GM18502 (cell line): Measurements from ENCODE around the gene CLCN6.

Experiments
- ATAC-seq: cut with Tn5 transposase; IDR thresholded peaks from one replicate; pipeline ENCODE4 v1.9.1; 2021; ENCODE audit warnings: mild to moderate bottlenecking; ENCODE audit not compliant: unreplicated experiment, poor library complexity

The CLCN6 gene

GRCh38 chr1:11847667-11848372 lies 41.8 kb downstream of the CLCN6 start, which contains the start of gene NPPA:
Gene NPPA, minus strand, starts transcription at chr1:11847783. Its CDS starts 99 bp downstream, at chr1:11847684.
- ATAC-seq: no peak

DNA sequence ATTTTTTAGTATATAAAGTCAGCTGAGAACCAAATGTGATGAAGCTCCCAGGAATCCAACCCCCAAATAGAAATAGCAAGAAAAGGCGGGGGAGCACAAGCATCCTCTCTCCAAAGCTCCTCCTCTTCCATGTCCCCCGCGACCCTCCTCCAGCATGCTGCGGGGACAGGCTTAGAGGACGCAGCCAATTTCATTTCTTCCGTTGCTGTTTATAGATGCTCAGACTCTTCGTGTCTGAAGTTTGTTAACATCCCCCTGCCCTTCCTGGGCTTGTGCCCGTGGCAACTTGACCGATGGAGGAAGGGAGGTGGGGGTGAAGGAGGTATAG lies 42.3 kb downstream of the CLCN6 start:
- ATAC-seq: no peak

DNA sequence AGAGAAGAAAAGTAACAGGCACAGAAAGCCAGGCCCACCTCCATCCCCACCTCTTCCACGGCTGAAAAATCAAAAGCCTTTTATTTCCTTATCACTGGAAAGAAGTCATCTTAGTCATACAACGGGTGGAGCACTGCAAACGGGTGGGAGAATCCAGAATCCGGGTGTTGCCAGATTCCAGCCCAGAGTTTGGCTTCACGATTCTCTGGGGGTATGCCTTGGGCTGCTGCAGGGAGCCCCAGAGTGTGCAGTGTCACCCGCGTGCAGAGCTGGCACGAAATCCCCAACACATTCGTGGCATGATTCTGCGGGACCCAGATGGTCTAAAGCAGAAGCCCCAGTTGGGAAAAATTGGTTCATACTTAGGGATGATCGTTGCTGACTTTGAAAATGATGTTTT lies 44.2 kb downstream of the CLCN6 start:
- ATAC-seq: no peak

DNA sequence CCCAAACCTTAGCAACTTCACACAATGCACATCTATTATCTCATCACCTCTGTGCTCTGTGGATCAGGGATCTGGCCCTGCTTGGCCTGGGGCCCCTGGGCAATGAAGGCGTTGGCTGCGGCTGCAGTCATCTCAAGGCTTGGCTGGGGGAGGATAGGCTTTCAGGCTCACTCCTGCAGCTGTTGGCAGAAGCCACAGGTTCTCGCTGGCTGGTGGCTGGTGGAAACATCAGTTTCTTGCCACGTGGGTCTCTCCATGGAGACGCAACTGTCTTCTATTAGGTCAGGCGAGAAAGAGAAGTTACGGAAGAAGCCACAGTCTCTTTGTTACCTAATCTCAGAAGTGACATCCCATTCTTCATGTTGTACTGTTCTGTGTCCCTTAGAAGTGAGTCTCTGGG lies 45.2 kb downstream of the CLCN6 start:
- ATAC-seq: no peak

- ATAC-seq: no peak
Observed at GRCh38 chr1:11854519-11854918, 48.5 kb downstream of the CLCN6 start.

DNA sequence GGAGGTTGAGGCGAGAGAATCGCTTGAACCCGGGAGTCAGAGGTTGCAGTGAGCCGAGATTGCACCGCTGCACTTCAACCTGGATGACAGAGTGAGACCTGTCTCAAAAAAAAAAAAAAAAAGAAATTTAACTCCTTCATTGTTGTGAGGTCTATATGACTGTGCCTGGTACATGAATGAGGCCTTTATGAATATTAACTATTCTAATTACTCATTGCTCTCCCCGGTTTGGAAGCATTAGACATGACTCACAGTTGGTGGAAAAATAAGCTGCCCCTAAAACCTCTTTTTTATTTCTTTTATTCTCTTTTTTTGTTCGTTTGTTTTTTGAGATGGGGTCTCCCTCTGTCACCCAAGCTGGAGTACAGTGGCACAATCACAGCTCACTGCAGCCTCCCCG lies 49.4 kb downstream of the CLCN6 start:
- no peak for ATAC-seq

DNA sequence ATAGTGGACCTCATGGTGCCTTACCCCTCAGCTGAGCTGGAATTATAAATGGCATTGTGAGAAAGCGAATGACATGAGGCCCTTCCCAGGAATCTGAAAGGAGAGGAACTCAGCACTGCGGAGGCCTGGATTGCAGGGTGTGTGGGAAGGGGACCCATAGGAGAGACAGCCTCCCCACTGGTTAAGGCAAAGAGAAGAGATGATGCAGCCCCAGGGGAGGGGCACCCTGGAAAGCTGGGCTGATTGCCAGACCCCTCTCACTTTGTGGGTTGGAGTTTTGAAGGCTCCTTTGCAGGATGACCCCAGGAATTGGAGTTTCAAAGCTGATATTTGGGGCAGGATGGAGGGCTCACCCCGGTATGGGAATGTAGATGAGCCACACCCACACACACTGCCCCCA lies 50.7 kb downstream of the CLCN6 start:
- no peak for ATAC-seq

- no peak for ATAC-seq
Observed at GRCh38 chr1:11857164-11857851, 51.3 kb downstream of the CLCN6 start.

GRCh38 chr1:11858158-11858557 lies 52.2 kb downstream of the CLCN6 start:
- no peak for ATAC-seq

- ATAC-seq: no peak
Observed at GRCh38 chr1:11858613-11858967, 52.6 kb downstream of the CLCN6 start, which contains the start of gene NPPB. Gene NPPB, minus strand, starts transcription at chr1:11858945. Its CDS starts 112 bp downstream, at chr1:11858833.

DNA sequence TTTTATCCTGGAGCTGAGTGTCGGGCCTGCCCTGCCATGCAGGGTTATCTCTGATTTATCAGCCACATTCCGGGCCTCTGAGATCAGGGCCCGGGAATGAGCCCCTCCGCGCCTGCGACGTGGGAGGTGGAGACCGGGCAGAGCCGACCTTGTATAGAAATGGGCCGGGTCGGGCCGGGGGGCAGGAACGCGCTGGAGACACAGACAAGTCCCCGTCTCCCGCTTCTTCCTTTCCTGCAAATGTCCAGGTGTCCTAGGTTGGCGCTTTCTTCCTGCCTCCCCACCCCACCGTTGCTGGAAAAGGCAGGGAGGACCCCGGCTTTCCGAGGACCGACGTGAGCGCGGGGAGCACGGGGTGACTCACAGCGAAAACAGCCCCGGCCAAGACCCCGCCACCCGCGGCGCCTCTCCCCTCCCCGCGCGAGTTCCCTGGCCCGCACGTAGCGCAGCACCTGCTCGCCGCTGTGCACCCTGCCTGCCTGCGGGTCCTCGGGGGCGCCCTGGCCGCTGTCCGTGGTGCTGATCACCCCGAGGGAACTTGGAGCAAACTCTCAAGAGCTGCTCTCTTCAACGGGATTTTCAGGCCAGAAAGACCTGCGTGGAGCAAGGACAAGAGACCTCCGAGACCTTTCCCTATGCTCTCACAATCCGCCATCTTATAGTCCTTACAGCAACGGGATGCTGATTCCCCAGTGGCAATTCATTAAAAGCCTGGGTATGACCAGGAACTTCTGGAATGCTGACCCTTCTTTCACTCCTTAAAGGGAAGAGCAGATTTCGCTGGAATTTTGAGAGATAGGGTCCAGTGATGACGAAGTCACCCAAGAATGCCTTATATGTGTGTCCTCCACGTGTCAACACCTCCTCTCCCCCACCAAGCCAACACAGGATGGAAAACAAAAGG lies 53.2 kb downstream of the CLCN6 start:
- ATAC-seq: no peak

DNA sequence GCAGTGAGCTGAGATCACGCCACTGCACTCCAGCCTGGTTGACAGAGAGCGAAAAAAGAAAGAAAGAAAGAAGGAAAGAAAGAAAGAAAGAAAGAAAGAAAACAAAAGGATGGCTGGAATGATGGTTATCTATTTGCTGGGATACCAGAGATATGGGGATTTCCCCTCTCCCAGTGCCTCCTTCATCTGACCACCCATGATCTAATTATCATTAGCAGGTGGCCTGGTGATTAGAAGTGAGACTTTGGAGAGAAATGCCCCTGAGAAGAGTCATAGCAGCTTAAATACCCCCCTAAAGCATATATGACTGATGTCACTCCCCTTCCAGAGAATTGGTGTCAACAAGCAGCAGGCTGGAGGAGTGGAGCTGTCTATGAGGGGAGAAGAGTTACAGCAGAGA lies 54.1 kb downstream of the CLCN6 start:
- ATAC-seq: no peak

DNA sequence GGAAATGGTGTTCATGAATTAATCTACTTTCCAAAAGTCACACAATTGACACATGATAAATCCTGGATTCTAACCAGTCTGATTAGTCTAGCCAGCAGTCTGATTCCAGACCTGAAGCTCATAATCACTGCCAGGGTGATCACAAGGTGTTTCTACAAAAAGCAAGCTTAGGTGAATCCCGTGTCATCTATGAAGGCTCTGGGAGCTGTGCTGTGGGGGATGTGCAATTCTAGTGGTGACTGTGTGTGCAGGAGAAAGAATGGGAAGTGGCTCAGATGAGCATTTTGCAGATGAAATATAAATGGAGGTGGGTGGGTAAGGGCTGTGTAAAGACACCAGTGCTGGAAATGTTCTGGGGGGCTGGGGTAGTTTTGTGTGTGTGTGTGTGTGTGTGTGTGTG lies 54.6 kb downstream of the CLCN6 start:
- no peak for ATAC-seq

DNA sequence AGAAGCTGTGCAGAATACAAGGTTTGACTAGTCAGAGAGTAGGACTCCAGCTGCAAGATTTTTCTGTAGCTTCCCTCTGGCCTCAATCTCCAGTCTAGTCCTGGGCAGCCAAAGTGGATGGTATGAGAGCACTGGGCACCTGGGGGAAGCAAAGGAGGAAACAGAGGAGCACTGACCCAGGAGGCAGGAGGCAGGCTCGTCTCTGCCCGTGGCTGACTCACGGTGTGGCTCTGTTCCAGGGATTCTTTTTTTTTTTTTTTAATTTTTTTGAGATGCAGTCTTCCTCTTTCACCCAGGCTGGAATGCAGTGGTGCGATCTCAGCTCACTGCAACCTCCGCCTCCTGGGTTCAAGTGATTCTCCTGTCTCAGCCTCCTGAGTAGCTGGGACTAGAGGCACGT lies 56.9 kb downstream of the CLCN6 start:
- no peak for ATAC-seq

DNA sequence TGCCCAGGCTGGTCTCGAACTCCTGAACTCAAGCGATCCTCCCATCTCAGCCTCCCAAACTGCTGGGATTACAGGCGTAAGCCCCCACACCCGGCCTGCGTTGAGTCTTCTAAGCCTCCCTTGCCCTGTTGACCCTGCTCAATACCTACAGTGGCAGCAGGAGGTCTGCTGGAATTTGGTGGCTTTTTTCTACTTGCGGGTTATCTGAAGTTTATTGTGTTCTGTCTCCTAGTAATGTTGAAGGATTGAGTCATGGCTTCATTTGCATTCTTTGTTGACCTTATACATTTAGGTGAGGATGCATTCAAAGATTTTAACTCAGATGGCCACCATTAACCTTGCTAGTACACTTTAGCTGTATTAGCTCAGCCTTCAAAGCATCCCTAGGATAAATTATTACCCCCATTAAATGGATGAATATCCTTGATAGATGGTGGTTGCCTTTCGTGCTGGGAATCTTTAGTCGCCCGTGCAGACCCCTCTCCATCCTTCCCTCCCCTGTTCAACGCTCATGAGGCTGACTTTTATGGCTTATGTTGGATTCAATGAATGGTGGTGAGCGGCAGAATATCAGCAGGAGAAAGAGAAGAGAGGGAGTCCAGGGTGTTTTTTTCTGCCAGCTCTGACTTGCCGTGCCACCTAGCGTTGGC lies 62.5 kb downstream of the CLCN6 start:
- no peak for ATAC-seq

- ATAC-seq: no peak
Observed at GRCh38 chr1:11869104-11869503, 63.1 kb downstream of the CLCN6 start.

GRCh38 chr1:11869650-11870207 lies 63.7 kb downstream of the CLCN6 start:
- no peak for ATAC-seq

DNA sequence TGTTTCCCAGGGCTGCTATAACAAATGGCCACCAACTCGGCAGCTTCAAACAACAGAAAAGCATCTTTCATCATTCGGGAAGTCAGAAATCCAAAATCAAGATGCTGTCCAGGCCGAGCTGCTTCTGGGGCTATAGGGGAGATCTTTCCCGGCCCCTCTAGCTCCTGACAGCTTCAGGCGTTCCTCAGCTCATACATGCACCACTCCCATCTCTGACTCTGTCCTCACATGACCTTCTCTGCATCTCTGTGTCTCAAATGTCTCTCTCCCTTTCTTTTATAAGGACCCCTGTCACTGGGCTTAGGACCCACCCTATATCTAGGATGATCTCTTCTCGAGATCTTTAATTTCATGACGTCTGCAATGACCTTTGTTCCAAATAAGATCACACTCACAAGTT lies 66.6 kb downstream of the CLCN6 start:
- ATAC-seq: no peak

DNA sequence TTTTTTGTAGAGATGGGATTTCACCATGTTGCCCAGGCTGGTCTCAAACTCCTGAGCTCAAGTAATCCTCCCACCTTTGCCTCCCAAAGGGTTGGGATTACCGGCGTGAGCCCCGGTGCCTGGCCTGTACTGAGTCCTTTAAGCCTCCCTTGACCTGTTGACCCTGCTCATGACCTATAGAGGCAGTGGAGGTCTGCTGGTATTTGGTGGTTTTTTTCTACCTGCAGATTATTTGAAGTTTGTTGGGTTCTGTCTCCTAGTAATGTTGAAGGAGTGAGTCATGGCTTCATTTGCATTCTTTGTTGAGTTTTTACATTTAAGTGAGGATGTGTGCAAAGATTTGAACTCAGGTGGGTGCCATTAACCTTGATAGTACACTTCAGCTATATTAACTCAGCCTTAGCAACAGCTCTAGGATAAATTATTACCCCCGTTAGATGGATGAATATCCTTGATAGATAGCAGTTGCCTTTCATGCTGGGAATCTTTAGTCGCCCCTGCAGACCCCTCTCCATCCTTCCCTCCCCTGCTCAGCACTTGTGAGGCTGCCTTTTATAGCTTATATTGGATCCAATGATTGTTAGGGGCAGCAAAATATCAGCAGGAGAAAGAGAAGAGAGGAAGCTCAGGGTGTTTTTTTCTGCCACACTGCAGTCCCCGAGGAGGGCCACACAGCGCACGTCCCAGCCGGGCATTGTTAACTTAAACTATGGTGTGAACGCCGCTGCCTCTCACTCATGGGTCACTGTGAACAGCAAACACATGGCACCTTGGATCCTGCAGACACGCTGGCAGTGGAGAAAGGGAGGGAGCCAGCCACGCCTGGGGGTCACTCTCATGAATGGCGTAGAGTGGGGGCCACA lies 67.6 kb downstream of the CLCN6 start:
- no peak for ATAC-seq

DNA sequence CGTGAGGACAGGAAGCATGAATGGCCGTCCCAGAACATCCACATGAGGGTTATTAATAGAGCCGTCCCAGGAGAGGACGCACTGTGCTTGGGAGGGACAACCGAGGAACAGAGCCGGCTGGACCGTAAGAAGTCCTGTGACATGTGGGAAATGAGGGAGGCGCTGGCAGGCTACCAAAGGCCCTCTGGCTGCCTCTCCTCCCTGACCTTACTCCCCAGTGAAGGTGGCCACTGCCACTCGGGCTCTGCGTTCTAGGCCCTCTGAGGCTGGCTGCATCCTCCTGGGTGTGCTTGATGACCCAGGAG lies 68.2 kb downstream of the CLCN6 start:
- ATAC-seq: no peak
